ENCODE results near the gene IZUMO1.
"Not testable (repeated sequence)": the region's sequence is repeated elsewhere in the genome, so short reads cannot be mapped to it uniquely, and the experiment has no call there.

IZUMO1 gene

GRCh38 chr19:48718711-48719231, 27.9 kb downstream of the IZUMO1 start:
- WGBS: 71% methylated on average over 15 of the region's 15 CpGs
- Histone ChIP-seq H2BK5ac (ENCODE audit: low read depth, low read length, poor library complexity, severe bottlenecking) (no peak overlapping the region), H3K27ac (ENCODE audit: low read length, poor library complexity, severe bottlenecking) (no peak overlapping the region)

DNA sequence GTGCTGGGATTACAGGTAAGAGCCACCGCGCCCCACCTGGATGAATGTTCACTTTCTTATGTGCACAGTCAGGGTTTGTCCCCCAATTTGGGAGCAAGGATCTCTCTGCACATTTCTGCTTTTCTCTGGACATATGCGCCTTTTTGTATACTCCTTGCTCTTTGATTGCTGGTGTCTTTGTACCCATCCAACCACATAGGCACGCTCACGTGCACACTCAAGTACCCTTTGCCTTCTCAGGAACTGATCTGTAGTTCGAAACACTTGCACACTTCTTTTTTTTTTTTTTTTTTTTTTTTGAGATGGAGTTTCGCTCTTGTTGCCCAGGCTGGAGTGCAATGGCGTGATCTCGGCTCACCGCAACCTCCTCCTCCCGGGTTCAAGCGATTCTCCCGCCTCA, 28.6 kb downstream of the IZUMO1 start:
- not testable (repeated sequence) for H3K9ac ChIP-seq (ENCODE audit: low read length); H3K14ac ChIP-seq (ENCODE audit: low read length in 2 of 2); H3K36me3 ChIP-seq (ENCODE audit: control insufficient read depth in 1 of 2, insufficient read depth in 2 of 2, low read depth in 1 of 2, low read length in 2 of 2); H4K8ac ChIP-seq (ENCODE audit: low read length); H2BK15ac ChIP-seq (ENCODE audit: low read depth, poor library complexity, severe bottlenecking); H3K4me3 ChIP-seq (ENCODE audit: insufficient read depth in 1 of 2, low read depth in 1 of 2, low read length in 2 of 2); H3K9me3 ChIP-seq (ENCODE audit: control insufficient read depth, low read length); H2BK5ac ChIP-seq (ENCODE audit: low read depth, low read length, poor library complexity, severe bottlenecking); H2AFZ ChIP-seq (ENCODE audit: low read depth, low read length); H2BK12ac ChIP-seq (ENCODE audit: low read length in 2 of 2); H3K18ac ChIP-seq (ENCODE audit: low read depth in 1 of 2, low read length in 2 of 2); H3K4me2 ChIP-seq (ENCODE audit: low read length, poor library complexity, severe bottlenecking); H3K4ac ChIP-seq (ENCODE audit: low read depth in 1 of 2, low read length in 2 of 2); H3K27ac ChIP-seq (ENCODE audit: low read length, poor library complexity, severe bottlenecking); H3K27me3 ChIP-seq (ENCODE audit: control insufficient read depth in 1 of 2, insufficient read depth in 1 of 2, low read length in 2 of 2); H4K91ac ChIP-seq (ENCODE audit: low read length); H3K23ac ChIP-seq (ENCODE audit: low read length in 2 of 2); DNase-seq; H2AK5ac ChIP-seq (ENCODE audit: low read length, severe bottlenecking); H2BK120ac ChIP-seq (ENCODE audit: low read depth, low read length)
- Histone ChIP-seq H3K4me1 (ENCODE audit: control insufficient read depth, insufficient read depth, low read depth, low read length) (peaks cover 27% of the 10 kb centered on the region), H3K79me1 (replicated peaks; ENCODE audit: low read length, poor library complexity, severe bottlenecking) (peaks cover 14% of the 10 kb centered on the region)
- WGBS: 93% methylated on average over 12 of the region's 13 CpGs

More at GRCh38 chr19:48718711-48719231, 27.9 kb downstream of the IZUMO1 start:
- H3K23ac ChIP-seq (ENCODE audit: low read length in 2 of 2): no peak overlapping the region
- peaks cover 22% of the 10 kb centered on the region for H3K4me1 ChIP-seq (ENCODE audit: control insufficient read depth, insufficient read depth, low read depth, low read length)
- peak overlapping the region in 1 of 2 experiments; percentile 70 for H2BK12ac ChIP-seq (ENCODE audit: low read length in 2 of 2)
- no peak overlapping the region for H2AK5ac ChIP-seq (ENCODE audit: low read length, severe bottlenecking)
- H3K4me2 ChIP-seq (ENCODE audit: low read length, poor library complexity, severe bottlenecking): no peak overlapping the region
- no peak overlapping the region for H4K8ac ChIP-seq (ENCODE audit: low read length)
- no peak overlapping the region for H2AFZ ChIP-seq (ENCODE audit: low read depth, low read length)
- no peak overlapping the region for H3K18ac ChIP-seq (ENCODE audit: low read depth in 1 of 2, low read length in 2 of 2)
- no peak overlapping the region for H2BK15ac ChIP-seq (ENCODE audit: low read depth, poor library complexity, severe bottlenecking)
- H3K9ac ChIP-seq (ENCODE audit: low read length): no peak overlapping the region
- peaks cover 8% of the 10 kb centered on the region for H3K79me1 ChIP-seq (replicated peaks; ENCODE audit: low read length, poor library complexity, severe bottlenecking)
- no peak overlapping the region for H4K91ac ChIP-seq (ENCODE audit: low read length)
- H3K14ac ChIP-seq (ENCODE audit: low read length in 2 of 2): no peak overlapping the region
- H3K9me3 ChIP-seq (ENCODE audit: control insufficient read depth, low read length): no peaks in the 10 kb centered on the region
- DNase-seq: no peak
- H3K36me3 ChIP-seq (ENCODE audit: control insufficient read depth in 1 of 2, insufficient read depth in 2 of 2, low read depth in 1 of 2, low read length in 2 of 2): no peaks in the 10 kb centered on the region
- no peaks in the 10 kb centered on the region for H3K27me3 ChIP-seq (ENCODE audit: control insufficient read depth in 1 of 2, insufficient read depth in 1 of 2, low read length in 2 of 2)
- H3K4ac ChIP-seq (ENCODE audit: low read depth in 1 of 2, low read length in 2 of 2): no peak overlapping the region
- H2BK120ac ChIP-seq (ENCODE audit: low read depth, low read length): no peak overlapping the region
- H3K4me3 ChIP-seq (ENCODE audit: insufficient read depth in 1 of 2, low read depth in 1 of 2, low read length in 2 of 2): no peak overlapping the region

DNA sequence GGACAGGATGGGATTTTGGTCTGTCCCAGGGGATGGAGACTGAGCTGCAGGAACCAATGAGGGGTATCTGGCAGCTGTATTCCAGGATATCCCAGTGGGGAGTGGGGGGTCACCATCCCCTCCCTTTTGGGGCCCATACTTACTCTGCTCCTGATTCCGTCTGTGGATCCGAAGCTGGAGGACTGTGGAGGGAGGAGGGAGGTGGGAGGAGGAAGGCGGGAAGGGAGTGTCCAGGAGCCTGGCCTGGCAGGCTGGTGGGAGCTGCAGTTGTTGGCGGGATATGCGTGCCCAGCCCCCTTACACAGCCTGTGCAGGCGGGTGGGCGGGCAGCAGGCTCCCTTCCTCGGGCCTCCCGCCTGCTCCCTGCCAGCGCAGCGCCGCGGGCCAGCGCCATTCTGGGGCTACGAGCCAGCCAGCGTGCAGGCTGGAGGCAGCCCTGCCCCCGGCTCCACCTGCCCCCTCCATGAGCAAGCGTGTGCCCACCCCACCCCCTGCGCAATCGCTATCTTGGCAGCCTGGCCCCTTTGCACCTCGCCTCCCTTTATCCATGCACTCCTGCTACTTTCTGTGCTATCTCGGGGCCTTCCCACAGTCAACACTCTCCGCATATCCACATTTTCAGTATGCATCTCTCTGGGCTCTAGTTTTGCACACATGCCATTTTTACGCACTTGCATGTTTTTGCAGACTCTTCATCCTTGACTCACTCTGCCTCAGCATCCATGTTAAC, 30.0 kb downstream of the IZUMO1 start:
- WGBS: 12% methylated on average over 24 of the region's 24 CpGs
- peaks cover 18% of the 10 kb centered on the region for H3K79me1 ChIP-seq (replicated peaks; ENCODE audit: low read length, poor library complexity, severe bottlenecking)
- H4K91ac ChIP-seq (ENCODE audit: low read length): peak overlapping the region; percentile 78
- no peak overlapping the region for H2BK5ac ChIP-seq (ENCODE audit: low read depth, low read length, poor library complexity, severe bottlenecking)
- peak overlapping the region; percentile 90 for H3K9ac ChIP-seq (ENCODE audit: low read length)
- peak overlapping the region; percentile 39 to 82 for H3K4me3 ChIP-seq (ENCODE audit: insufficient read depth in 1 of 2, low read depth in 1 of 2, low read length in 2 of 2)
- peak overlapping the region; percentile 57 for H3K4me2 ChIP-seq (ENCODE audit: low read length, poor library complexity, severe bottlenecking)
- DNase-seq: peak; percentile 22
- peak overlapping the region in 1 of 2 experiments; percentile 65 for H2BK12ac ChIP-seq (ENCODE audit: low read length in 2 of 2)
- H3K9me3 ChIP-seq (ENCODE audit: control insufficient read depth, low read length): no peaks in the 10 kb centered on the region
- H3K18ac ChIP-seq (ENCODE audit: low read depth in 1 of 2, low read length in 2 of 2): peak overlapping the region; percentile 61 to 86
- H2BK120ac ChIP-seq (ENCODE audit: low read depth, low read length): peak overlapping the region; percentile 57
- H3K4me1 ChIP-seq (ENCODE audit: control insufficient read depth, insufficient read depth, low read depth, low read length): peaks cover 31% of the 10 kb centered on the region
- peak overlapping the region; percentile 47 to 62 for H3K4ac ChIP-seq (ENCODE audit: low read depth in 1 of 2, low read length in 2 of 2)
- H2BK15ac ChIP-seq (ENCODE audit: low read depth, poor library complexity, severe bottlenecking): peak overlapping the region; percentile 13
- peak overlapping the region; percentile 92 for H2AFZ ChIP-seq (ENCODE audit: low read depth, low read length)
- H3K36me3 ChIP-seq (ENCODE audit: control insufficient read depth in 1 of 2, insufficient read depth in 2 of 2, low read depth in 1 of 2, low read length in 2 of 2): no peaks in the 10 kb centered on the region
- H4K8ac ChIP-seq (ENCODE audit: low read length): peak overlapping the region; percentile 30
- no peaks in the 10 kb centered on the region for H3K27me3 ChIP-seq (ENCODE audit: control insufficient read depth in 1 of 2, insufficient read depth in 1 of 2, low read length in 2 of 2)
- H3K23ac ChIP-seq (ENCODE audit: low read length in 2 of 2): no peak overlapping the region
- H2AK5ac ChIP-seq (ENCODE audit: low read length, severe bottlenecking): peak overlapping the region; percentile 62
- H3K14ac ChIP-seq (ENCODE audit: low read length in 2 of 2): peak overlapping the region in 1 of 2 experiments; percentile 35
- no peak overlapping the region for H3K27ac ChIP-seq (ENCODE audit: low read length, poor library complexity, severe bottlenecking)

DNA sequence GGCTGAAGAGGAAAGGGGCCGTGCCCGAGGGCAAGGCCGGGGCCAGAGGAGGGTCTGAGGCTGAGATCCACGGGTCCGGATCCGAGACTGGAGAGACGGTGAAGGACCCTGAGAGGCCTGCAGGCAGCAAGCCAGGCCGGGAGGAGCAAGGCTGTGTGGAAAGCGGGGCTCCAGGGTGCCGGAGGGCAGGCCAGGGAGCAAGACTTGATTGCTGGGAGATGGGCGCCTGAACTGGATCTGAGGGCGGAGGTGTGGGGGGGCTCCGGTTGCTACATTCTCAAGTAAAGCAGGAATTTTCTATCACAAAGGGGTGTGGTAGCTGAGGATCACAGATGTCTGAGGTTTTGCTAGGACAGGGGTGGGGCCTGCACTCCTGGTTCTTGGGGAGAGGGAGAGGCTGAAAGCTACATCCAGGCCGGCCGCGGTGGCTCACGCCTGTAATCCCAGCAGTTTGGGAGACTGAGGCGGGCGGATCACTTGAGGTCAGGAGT, 31.0 kb downstream of the IZUMO1 start:
- H4K91ac ChIP-seq (ENCODE audit: low read length): peak overlapping the region; percentile 84
- H2BK15ac ChIP-seq (ENCODE audit: low read depth, poor library complexity, severe bottlenecking): peak overlapping the region; percentile 77
- H3K4me2 ChIP-seq (ENCODE audit: low read length, poor library complexity, severe bottlenecking): no peak overlapping the region
- no peak overlapping the region for H2BK120ac ChIP-seq (ENCODE audit: low read depth, low read length)
- no peak overlapping the region for H3K27ac ChIP-seq (ENCODE audit: low read length, poor library complexity, severe bottlenecking)
- H3K23ac ChIP-seq (ENCODE audit: low read length in 2 of 2): no peak overlapping the region
- no peak overlapping the region for H2BK5ac ChIP-seq (ENCODE audit: low read depth, low read length, poor library complexity, severe bottlenecking)
- peak overlapping the region in 1 of 2 experiments; percentile 24 for H2BK12ac ChIP-seq (ENCODE audit: low read length in 2 of 2)
- H3K79me1 ChIP-seq (replicated peaks; ENCODE audit: low read length, poor library complexity, severe bottlenecking): peaks cover 18% of the 10 kb centered on the region
- no peaks in the 10 kb centered on the region for H3K36me3 ChIP-seq (ENCODE audit: control insufficient read depth in 1 of 2, insufficient read depth in 2 of 2, low read depth in 1 of 2, low read length in 2 of 2)
- peak overlapping the region; percentile 90 for H3K9ac ChIP-seq (ENCODE audit: low read length)
- H3K18ac ChIP-seq (ENCODE audit: low read depth in 1 of 2, low read length in 2 of 2): peak overlapping the region in 1 of 2 experiments; percentile 37
- WGBS: 95% methylated on average over 15 of the region's 19 CpGs
- H3K4me3 ChIP-seq (ENCODE audit: insufficient read depth in 1 of 2, low read depth in 1 of 2, low read length in 2 of 2): peak overlapping the region in 1 of 2 experiments; percentile 82
- no peak for DNase-seq
- H4K8ac ChIP-seq (ENCODE audit: low read length): no peak overlapping the region
- no peak overlapping the region for H2AK5ac ChIP-seq (ENCODE audit: low read length, severe bottlenecking)
- H3K27me3 ChIP-seq (ENCODE audit: control insufficient read depth in 1 of 2, insufficient read depth in 1 of 2, low read length in 2 of 2): no peaks in the 10 kb centered on the region
- H2AFZ ChIP-seq (ENCODE audit: low read depth, low read length): no peak overlapping the region
- peaks cover 29% of the 10 kb centered on the region for H3K4me1 ChIP-seq (ENCODE audit: control insufficient read depth, insufficient read depth, low read depth, low read length)
- peaks cover 3% of the 10 kb centered on the region for H3K9me3 ChIP-seq (ENCODE audit: control insufficient read depth, low read length)
- peak overlapping the region in 1 of 2 experiments; percentile 92 for H3K4ac ChIP-seq (ENCODE audit: low read depth in 1 of 2, low read length in 2 of 2)
- no peak overlapping the region for H3K14ac ChIP-seq (ENCODE audit: low read length in 2 of 2)

All from mesenchymal stem cell (in vitro differentiated cells and primary cell).